Caki2 (cell line): ENCODE data around the gene CHID1. TPM values are rescaled to one million over a fixed set of nuclear protein-coding genes. Genes with fewer than 3 reads are reported as not detected.

Experiments
- DNase-seq: peaks from one replicate; pipeline ENCODE4 v3.0.0-alpha.2; 2015; ENCODE audit warnings: low read depth
- in situ Hi-C: cut with HindIII; loops from 2 replicates; pipeline ENCODE4 v1.10.0; 2016; ENCODE audit warnings: low sequenced_read_pairs, low pct_unique_long_range_greater_than_20kb, mixed read lengths
- total RNA-seq: library from RNA; depleted of rRNA; stranded (reverse); fragments of >200 nt; shearing (Covaris generic); gene quantifications from 2 replicates; pipeline ENCODE4 v1.2.3, GENCODE V29; 2014; ENCODE audit warnings: low replicate concordance

CHID1 gene
- total RNA-seq, 1 experiment from 2014 or later = 146 TPM

GRCh38 chr11:936199-936598 lies 25.6 kb upstream of the CHID1 start:
- in situ Hi-C loops = no loop called here

DNA sequence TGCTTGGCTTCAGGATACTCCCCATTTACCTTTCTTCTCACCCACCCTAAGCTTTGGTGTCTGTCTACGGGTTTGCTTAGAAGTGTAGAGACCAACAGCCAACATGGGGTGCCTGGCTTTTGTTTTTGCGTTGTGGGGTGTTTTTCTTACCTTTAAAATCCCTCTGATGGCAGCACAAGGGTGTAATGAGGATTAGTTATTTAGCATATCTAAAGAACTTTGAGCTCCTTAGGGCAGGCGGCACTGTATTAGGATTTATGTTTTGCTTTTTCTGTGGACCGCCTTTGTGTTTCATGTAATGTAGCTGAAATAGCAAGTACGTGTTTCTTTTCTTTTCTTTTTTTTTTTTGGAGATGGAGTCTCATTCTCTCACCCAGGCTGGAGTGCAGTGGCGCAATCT lies 23.9 kb upstream of the CHID1 start:
- no peak for DNase-seq
- in situ Hi-C loops = no loop called here

More at GRCh38 chr11:936199-936598, 25.6 kb upstream of the CHID1 start:
- DNase-seq = peak; percentile 21

GRCh38 chr11:933936-934335 lies 23.3 kb upstream of the CHID1 start:
- no peak for DNase-seq
- in situ Hi-C loops = no loop called here

- no peak for DNase-seq
- in situ Hi-C loops = no loop called here
Observed at GRCh38 chr11:933142-933851, 22.7 kb upstream of the CHID1 start.

- in situ Hi-C loops = no loop called here
- no peak for DNase-seq
Observed at GRCh38 chr11:932435-932834, 21.8 kb upstream of the CHID1 start.

- in situ Hi-C loops = no loop called here
- DNase-seq = no peak
Observed at GRCh38 chr11:931385-931784, 20.8 kb upstream of the CHID1 start.

GRCh38 chr11:929405-929804 lies 18.8 kb upstream of the CHID1 start:
- in situ Hi-C loops = no loop called here
- DNase-seq = no peak

DNA sequence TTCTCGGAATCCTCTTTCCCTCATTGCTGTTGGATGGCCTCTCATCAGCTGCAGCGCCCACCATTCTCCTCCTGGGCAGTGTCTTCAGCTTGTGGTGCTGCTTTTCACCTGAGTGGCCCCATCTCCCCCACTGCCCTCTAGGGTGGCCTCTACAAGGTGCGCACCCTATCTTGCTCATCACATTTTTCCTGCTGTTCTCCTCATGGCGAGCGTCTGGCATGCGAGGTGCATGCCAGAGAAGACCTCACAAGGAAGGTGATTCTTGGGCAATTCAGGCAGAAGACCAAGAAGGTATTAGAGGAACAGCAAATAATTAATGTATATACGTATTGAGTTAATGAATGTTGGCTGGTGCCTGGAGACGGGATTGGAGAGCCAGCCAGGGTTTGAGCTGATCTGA lies 18.2 kb upstream of the CHID1 start:
- DNase-seq = no peak
- in situ Hi-C loops = no loop called here

DNA sequence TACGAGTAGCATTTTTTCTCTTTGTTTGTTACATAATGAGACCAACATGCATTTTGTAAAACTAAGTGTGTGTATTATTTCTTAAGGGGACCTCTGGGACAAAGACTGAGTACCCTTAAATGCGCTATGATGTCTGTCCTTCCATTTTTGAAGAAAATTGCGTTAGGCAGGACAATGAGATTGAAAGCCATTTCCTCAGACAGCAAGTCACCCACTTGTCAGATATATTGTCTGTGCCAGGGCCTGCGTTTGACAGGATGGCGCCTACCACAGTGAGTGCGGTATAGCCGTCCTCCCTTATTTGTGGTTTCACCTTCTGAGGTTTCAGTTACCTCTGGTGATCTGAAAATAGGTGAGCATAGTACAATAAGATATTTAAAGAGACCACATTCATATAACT lies 17.3 kb upstream of the CHID1 start:
- in situ Hi-C loops = no loop called here
- DNase-seq = no peak

DNA sequence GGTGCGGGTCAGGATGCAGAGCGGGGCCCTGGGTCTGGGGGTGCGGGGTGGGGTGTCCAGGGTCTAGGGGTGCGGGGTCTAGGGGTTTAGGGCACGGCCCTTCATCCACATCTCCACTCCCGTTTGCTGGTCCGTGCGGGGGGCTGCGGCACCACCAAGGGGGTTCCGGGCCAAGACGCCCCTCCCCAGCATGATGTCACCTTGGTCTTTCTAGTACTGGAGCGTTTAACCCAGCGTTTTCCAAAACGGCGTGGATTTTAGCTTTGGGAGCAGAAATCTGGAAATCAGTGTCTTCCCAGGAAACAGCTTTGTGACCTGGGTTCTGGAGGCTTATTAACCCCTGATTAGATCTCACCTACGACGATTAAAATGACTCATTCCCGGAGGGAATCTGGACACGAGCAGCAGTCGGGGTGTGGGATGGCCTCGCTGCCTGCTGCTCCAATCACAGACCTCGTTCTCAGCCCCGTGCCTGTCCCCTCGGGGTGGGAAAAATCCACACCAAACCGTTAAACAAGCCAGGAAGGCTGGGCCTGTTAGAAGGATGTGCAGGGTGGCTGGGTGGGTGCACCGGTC lies 15.8 kb upstream of the CHID1 start:
- in situ Hi-C loops = no loop called here
- DNase-seq = peak; percentile 54

DNA sequence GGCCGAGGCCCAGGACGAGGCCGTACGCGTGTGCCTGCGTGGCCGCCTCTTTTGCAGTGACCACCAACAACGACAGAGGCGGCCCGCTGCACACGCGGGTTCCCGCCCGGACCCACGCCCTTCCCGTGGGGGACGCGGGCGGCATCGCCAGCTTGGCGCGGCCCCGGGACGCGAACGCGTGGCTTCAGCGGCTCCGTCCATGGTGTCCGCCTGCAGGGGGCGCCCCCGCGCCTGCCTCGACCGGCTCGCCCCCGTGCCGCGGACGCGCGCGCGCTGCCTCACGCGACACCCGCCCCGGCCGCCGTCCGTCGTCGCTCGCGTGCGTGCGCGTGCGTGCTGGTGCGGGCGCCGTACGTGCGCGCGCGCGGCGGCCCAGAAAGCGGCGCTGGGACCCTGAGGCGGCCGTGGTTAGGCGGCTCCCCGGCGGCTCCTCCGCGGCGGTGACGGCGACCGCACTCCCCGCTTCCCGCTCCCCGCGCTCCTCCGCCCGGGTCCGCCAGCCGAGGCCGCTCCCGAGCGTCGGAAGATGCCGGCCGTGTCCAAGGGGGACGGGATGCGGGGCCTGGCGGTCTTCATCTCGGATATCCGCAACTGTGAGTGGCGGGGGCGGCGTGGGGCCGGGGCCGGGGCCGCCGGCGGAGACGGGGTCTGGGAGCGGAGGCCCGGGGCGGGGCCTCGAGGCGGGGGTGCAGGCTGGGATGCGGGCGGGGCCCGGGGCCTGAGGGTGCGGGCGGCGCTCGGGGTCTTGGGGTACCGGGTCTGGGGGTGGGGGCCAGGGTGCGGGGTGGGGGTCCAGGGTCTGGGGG lies 15.1 kb upstream of the CHID1 start, which contains the start of gene AP2A2:
Gene AP2A2 (plus strand): TSS at position 375 of the 806 bp plus-strand sequence. CDS start 152 bp downstream, at position 527.
- in situ Hi-C loops = no loop called here
- DNase-seq = peak; percentile 76

- in situ Hi-C loops = no loop called here
- no peak for DNase-seq
Observed at GRCh38 chr11:925158-925495, 14.5 kb upstream of the CHID1 start.

GRCh38 chr11:924406-925157 lies 14.0 kb upstream of the CHID1 start:
- in situ Hi-C loops = no loop called here

DNA sequence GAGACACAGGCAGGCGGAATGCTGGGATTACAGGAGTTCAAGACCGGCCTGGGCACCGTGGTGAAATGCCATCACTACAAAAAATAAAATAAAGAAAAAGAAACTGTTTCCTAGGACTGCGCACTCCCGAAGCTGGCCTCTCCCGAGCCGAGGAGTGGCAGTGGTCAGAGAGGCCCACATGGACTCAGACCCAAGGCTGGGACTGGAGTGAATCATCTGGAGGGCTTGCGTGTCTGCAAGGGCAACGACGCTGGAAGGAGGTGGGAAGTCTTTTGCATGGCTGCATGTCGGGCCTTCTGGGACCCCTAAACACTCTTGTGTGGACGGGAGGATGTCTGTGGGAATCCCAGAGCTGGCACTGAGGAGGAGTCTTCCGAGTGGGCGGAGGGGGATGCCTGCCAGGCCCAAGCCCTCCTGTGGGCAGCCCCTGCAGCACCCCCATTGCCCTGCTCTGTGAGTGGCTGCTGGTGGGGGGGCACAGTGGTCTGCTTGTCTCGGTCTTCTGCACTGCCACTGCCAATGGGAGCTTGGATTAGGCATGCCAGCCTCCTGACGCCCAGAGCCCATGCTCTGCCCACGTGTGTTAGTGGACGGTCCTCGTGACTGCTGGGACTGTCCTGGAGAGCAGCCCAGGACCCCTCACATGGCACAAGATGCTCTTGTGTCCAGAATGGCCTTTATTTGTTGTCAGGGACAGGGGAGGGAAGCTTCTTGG lies 13.2 kb upstream of the CHID1 start:
- in situ Hi-C loops = no loop called here
- no peak for DNase-seq

More at GRCh38 chr11:924406-925157, 14.0 kb upstream of the CHID1 start:
- no peak for DNase-seq

GRCh38 chr11:921921-922678 lies 11.5 kb upstream of the CHID1 start:
- DNase-seq = no peak
- in situ Hi-C loops = no loop called here

DNA sequence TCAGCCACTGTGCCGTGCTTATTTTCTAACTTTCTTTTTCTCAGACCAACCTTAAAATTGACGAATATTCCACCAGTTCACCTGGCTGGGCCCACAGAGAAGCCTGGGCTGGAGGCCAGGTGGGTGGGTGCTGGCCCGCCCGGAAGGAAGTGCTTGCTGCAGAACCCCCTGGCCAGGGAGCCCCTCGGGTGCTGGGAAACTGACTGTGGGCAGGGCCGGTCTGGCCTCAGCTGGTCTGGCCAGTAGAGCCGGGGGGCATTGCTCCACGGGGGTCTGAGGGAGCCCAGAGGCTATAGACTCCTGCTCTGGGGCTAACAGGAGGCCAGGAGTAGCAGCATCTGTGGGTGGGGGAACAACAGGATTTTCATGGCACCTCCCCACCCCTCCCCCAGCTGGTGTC lies 6.8 kb upstream of the CHID1 start:
- no peak for DNase-seq
- in situ Hi-C loops = no loop called here

GRCh38 chr11:914747-915501 lies 4.3 kb upstream of the CHID1 start:
- DNase-seq = no peak
- in situ Hi-C loops = no loop called here
